Measurements from ENCODE around the gene CHGA. TPM values are rescaled to one million over a fixed set of nuclear protein-coding genes. Genes with fewer than 3 reads are reported as not detected.

Gene CHGA
- total RNA-seq, 4 donors from 2014 or later: 0.69 TPM; not detected in 3

- DNase-seq (ENCODE audit: low spot score) (no peak), ATAC-seq (ENCODE audit: low FRiP score) (no peak)
- no peak for TF ChIP-seq CTCF (IDR thresholded peaks at IDR 0.05)
Measured at GRCh38 chr14:92945959-92946846, 23.3 kb downstream of the CHGA start.

GRCh38 chr14:92946847-92947545 lies 24.0 kb downstream of the CHGA start:
- no peak for DNase-seq (ENCODE audit: low spot score)
- no peak for ATAC-seq (ENCODE audit: low FRiP score)
- TF ChIP-seq CTCF (IDR thresholded peaks at IDR 0.05): no peak

GRCh38 chr14:92948647-92949046 lies 25.7 kb downstream of the CHGA start:
- ATAC-seq (ENCODE audit: low FRiP score): no peak
- no peak for DNase-seq (ENCODE audit: low spot score)
- TF ChIP-seq CTCF (IDR thresholded peaks at IDR 0.05): no peak

GRCh38 chr14:92949496-92950192 lies 26.7 kb downstream of the CHGA start:
- no peak for TF ChIP-seq CTCF (IDR thresholded peaks at IDR 0.05)
- DNase-seq (ENCODE audit: low spot score) (no peak), ATAC-seq (ENCODE audit: low FRiP score) (no peak)

- TF ChIP-seq CTCF (IDR thresholded peaks at IDR 0.05): no peak
- ATAC-seq (ENCODE audit: low FRiP score) (no peak), DNase-seq (ENCODE audit: low spot score) (no peak)
Measured at GRCh38 chr14:92950193-92950540, 27.2 kb downstream of the CHGA start.

GRCh38 chr14:92950773-92951172 lies 27.8 kb downstream of the CHGA start:
- DNase-seq (ENCODE audit: low spot score): no peak
- no peak for TF ChIP-seq CTCF (IDR thresholded peaks at IDR 0.05)
- no peak for ATAC-seq (ENCODE audit: low FRiP score)
